GM19193 (cell line): ENCODE results near the gene CACNA1C.

Experiments
- POLR2A ChIP-seq: IDR thresholded peaks from 4 replicates; pipeline ENCODE4 v1.6.1; 2011; ENCODE audit not compliant: insufficient read depth, insufficient read length; ENCODE audit errors: extremely low read depth

The CACNA1C gene

GRCh38 chr12:2435511-2435910 lies 382.7 kb downstream of the CACNA1C start:
- no peak for TF ChIP-seq POLR2A

DNA sequence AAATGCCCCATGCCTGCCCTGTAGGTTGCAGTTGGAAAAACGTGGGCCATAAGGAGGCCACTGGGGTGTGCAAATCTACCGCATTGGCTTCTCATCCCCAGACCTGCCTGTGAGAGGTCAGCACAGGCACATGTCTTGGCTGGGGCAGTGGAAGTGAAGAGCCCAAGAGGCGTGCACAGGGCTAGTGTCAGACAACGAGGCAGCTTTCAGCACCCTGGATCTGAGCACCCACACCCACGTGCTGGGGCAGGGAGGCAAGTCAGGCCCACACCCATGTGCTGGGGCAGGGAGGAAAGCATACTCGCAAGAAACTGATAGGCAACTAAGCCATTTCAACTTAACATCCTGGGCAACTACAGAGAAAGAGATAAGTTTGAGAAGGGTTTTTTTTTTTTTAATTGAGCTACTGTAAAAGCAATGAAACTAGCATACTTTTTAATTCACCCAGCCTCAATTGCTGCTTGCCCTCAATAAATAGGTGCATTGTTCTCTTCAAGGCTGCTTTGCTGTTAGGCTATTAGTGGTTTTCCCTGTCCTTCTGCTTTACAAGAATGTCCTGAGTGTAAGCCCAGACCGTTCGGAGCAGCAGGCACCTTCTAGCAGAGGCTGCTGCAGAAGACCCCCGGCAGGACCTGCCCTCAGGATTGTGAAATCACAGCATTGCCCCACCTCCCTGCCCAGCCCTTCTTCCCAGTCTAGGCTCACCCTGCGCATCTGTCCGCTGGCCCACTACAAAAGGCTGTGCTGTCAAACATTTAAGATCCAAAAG lies 386.7 kb downstream of the CACNA1C start:
- no peak for TF ChIP-seq POLR2A

DNA sequence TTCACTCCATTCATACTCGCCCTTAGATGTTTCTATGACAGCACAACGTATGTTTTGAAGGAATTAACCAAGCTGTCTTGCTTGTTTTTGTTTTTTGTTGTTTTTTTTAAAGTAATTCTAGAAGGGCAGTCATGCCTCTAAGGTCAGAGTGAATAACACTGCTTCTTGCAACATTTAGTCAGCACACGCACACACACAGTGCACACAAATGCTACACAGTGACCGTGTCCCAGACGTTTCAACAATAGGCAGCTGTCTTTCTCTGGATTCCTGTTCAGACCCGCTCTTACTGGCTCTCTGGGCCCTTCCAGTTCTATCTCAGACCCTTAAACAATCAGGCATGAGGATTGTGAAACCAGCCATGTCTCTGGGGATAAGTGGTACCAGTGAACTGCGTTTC lies 391.0 kb downstream of the CACNA1C start:
- no peak for TF ChIP-seq POLR2A

GRCh38 chr12:2445968-2446367 lies 393.2 kb downstream of the CACNA1C start:
- no peak for TF ChIP-seq POLR2A

DNA sequence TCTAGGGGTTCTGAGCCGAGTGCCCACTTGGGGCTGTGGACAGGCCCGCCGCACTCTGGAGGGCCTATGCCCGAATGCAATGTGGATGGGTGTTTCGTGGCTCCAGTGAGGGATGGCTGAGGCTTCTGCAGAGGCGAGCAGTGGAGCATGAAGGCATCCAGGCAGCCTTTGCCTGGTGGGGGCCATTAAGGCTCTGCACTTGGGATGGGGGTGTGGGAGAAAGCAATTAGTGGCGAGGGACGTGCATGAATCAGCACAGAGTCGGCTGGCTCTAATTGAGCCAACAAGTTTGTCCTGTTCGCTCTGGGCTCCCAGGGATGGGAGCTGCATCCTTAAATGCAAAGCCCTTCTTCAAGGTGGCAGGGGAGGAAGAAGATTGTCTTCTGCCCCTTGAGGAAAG lies 395.1 kb downstream of the CACNA1C start:
- no peak for TF ChIP-seq POLR2A

DNA sequence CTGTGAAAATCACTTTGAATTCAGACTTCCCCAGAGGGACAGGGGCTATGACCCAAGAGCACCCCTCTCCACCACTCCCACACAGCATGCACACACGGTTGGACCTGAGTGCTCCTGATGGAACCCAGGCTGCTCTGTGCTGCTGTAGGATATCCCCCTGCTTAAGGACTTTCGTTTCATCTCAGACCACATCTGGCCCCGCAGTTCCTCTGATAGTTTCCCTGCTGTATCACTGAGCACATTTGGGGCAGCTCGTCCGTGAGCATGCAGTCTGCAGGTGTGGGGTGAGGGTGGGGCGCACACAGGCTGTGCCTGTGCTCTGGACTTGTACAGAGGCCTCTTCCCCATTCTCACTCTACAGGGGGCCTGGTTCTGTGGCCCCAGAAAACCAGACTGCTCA lies 396.8 kb downstream of the CACNA1C start:
- TF ChIP-seq POLR2A = no peak

DNA sequence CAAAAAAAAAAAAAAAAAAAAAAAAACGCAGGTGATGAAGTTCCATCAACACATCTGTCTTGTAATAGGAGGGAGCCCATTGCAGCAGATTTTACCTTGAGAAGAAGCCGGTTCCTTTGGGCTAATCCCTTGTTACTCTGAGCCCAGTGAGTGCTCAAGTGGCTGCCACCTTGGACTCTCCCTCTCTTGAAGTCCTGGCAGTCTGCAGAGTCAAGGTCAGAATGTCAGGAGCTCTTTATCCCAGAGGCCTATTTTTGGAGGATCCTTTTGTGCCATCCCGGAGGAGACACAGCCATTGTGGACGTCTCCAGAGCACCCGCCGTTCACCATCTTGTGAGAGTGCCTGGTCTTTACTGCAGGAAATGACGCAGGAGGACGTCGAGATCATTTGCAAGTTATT lies 397.8 kb downstream of the CACNA1C start:
- TF ChIP-seq POLR2A = no peak

DNA sequence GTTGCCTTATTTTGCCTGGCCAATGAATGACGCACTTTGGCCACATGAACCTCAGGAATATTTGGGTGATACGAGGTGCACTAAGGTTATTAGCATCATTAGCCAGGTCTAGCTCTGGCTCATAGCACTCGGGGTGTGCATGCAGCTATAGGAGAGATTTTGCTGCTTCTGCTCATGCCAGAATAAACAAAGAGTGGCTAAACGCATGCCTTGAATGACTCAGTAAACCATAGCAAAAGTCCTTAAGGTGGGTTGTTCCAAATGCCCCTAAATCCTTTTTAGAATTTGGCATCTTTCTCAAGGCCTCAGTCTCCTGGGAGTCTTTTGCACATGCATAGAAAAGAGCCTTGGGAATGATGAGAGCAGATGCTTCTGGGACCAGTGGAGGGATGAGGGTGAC lies 398.2 kb downstream of the CACNA1C start:
- no peak for TF ChIP-seq POLR2A

DNA sequence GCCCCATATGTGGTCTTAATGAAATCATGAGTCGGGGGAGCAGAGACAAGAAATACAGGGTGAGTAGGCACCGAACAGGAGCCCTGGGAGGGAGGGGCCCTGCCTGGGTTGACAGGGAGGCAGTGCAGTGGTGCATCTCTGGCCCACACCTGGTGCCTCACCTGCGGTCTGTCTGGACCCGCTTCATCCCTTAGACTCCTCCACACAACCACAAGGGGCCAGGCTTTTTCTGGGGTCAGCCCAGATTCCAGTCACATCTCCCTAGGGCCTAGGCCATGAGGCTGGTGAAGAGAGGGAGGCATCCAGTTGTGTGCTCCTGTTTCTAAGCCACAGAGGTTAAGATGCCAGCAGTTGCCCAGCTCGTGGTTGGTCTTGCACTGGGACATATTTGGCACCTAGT lies 398.7 kb downstream of the CACNA1C start:
- no peak for TF ChIP-seq POLR2A

DNA sequence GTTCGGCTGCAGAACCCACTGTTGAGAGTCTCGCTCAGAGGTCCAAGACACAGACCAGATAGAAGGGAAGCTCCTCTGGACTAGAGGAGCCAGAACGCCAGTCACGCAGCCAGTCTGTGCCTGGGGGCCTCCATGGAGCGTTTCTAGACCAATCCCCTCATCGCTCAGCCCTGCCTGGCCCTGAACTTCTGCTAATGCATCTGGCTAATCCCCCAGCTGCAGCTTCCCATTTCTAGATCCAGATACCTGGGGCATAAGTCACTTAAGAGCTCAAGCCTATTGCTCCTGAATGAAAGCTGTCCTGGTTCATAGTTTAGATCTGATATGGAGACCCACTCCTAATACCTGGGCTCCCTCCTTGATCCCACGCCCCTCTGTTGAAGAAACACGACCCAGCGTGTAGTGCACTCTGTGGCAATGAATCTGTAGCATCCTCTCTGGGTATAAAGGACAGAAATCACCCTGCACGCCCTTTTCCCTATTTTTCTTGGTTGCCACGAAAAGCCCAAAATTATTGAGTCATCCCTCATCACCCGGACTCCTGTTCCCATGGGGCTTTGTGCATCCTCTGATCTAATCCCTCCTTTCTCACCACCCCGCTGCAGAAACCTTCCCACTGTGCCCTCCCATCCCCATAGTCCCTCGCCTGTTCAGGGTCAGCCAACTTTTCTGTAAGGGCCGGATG lies 400.4 kb downstream of the CACNA1C start:
- TF ChIP-seq POLR2A = no peak

GRCh38 chr12:2453761-2454090 lies 400.9 kb downstream of the CACNA1C start:
- no peak for TF ChIP-seq POLR2A

DNA sequence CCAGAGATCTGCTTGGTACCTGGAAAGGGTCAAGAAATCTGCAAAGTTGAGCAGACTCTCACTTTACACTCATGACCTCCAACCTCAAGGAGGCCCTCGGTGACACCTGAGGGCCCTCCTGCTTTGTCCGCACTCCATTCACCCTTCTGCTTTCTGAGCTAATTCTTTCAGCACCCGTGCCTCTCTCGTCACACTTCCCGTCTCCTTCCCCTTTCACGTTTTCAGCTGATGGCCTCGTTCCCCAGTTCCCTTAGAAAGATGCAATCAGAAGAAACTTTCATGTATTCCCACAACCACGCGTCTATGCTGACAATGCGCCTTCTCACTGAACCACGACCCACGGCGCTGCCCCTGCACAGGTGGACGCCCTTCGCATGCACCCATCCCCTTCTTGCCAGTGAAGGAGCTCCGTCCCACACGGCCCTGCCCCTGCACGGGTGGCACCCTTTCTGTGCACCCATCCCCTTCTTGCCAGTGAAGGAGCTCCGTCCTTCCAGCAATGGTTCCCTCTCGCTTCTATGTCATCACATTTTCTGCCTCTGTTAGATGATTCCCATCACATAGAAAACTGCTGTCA lies 401.9 kb downstream of the CACNA1C start:
- TF ChIP-seq POLR2A = no peak

DNA sequence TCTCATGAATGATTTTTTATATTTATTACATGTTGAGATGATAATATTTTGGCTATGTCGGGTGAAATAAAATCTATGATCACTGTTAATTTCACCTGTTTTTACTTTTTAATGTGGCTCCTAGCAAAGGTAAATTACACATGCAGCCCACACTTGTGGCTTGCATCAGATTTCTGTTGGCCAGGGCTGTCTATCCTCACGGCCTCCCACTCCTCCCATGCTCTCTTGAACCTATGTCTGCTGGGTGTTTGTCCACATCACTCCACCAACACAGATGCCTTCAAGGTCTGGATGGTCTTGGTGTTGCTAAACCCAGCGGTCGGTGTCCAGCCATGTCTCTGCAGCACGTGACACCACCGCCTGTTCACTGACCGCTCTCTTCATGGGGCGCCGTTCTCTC lies 402.6 kb downstream of the CACNA1C start:
- TF ChIP-seq POLR2A = no peak

DNA sequence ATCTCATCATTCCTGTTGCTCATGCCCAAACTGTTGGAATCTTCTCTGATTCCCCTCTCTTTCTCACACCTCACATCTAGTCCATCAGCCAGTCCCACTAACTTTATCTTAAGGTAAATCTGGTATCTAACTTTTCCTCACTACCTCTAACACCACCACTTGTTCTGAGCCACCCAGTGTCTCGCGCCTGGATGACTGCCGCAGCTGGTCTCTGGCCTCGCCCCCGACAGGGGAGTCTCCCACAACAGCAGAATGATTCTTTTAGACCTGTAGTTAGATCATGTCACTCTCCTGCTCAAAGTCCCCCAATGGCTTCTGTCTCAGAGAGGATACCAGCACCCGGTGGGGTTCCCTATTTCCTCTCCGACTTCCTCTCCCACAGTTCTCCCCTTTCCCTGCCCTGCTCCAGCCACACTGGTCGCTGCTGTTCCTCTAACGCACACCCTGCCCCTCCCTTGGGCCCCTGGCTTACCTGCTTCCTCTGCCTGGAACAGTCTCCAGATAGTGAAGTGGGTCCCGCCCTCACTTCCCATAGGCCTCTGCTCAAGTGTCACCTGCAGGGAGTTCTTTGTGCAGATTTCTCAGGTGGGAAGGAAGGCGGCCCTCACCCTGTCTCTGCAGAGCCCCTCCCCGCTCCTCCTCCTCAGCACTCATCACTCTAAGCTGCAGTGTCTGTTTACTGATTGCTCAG lies 403.5 kb downstream of the CACNA1C start:
- no peak for TF ChIP-seq POLR2A

DNA sequence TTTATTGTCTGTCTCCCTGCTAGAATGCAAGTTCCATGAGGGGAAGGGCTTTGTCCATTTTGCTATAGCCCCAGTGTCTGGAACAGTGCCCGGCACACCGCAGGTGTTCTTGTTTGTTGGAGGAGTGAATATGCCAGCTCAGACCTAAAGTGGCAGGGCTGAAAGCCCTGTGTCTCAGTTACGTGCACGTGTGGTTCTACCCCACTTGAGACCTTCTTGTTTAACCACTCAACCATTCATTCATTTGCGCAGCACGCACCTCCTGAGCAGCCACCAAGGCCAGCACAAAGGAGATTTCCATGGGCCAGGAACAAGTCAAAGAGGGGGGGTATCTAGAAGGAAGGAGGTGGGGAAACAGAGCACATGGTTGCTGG lies 404.0 kb downstream of the CACNA1C start:
- no peak for TF ChIP-seq POLR2A
